ENCODE data around the gene CPSF6. TPM values are rescaled to one million over a fixed set of nuclear protein-coding genes. Genes with fewer than 3 reads are reported as not detected.

CPSF6 gene
- total RNA-seq, 5 donors from 2014 or later (not counting 1 experiment from before 2014, with no cell fraction given): 84.3 to 111 (median 86.7) TPM

DNA sequence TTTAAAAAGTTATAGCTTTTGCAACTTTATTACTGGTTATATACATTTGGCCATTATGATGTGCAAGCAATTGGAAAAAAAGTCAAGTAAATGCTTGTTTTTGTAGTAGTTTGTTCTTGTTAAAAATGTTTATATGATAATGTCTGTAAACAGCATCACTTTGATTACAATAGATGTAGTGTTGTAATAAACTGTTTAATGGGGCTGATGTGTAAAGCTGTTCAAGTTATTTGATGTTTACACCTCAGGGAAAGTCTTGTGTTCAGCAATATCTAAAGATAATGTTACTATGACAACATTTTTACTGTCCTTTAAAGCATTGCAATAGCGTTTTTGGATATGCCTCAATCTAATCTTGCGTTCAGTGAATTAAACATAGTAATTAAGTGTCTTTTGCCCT is 30.4 kb downstream of the CPSF6 start:
- DNase-seq (no peak), ATAC-seq (replicated peaks in 1 of 4) (no peak)
- ChIA-PET POLR2A (no interaction called here), CTCF (interaction anchor here (0.6 to 2.1 kb wide), 3 partner anchors 9 to 301 kb away, joined by 3 to 5 read pairs (median 3); no protein-coding TSS in a partner anchor)
- Histone ChIP-seq H3K9me3 (no peaks in the 10 kb centered on the region), H3K27ac (ENCODE audit: low read length) (no peak overlapping the region), H3K4me3 (ENCODE audit: control insufficient read depth in 1 of 2, extremely low read depth in 1 of 2, low read length in 1 of 2) (no peak overlapping the region), H3K4me1 (ENCODE audit: control insufficient read depth in 1 of 2, extremely low read depth in 1 of 2, insufficient read depth in 2 of 2, low read length in 2 of 2) (peaks cover 0 to 2% of the 10 kb centered on the region in 2 experiments), H3K27me3 (replicated peaks in 1 of 2; ENCODE audit: control insufficient read depth in 2 of 2, extremely low read depth in 1 of 2, insufficient read depth in 2 of 2, low read length in 1 of 2) (no peaks in the 10 kb centered on the region), H3K36me3 (ENCODE audit: control insufficient read depth in 2 of 2, extremely low read depth in 1 of 2, insufficient read depth in 1 of 2, low read length in 1 of 2) (peaks cover 0 to 9% of the 10 kb centered on the region in 2 donors)
- Mint-ChIP-seq H3K27ac (no peak overlapping the region), H3K4me1 (peaks cover 14 to 34% (median 30%) of the 10 kb centered on the region in 3 donors), H3K4me3 (no peak overlapping the region), H3K9me3 (no peaks in the 10 kb centered on the region), H3K27me3 (no peaks in the 10 kb centered on the region), H3K36me3 (peaks cover 17% of the 10 kb centered on the region)
- no CpG with 5 or more reads among the region's 2 CpGs for WGBS (ENCODE audit: insufficient coverage)

DNA sequence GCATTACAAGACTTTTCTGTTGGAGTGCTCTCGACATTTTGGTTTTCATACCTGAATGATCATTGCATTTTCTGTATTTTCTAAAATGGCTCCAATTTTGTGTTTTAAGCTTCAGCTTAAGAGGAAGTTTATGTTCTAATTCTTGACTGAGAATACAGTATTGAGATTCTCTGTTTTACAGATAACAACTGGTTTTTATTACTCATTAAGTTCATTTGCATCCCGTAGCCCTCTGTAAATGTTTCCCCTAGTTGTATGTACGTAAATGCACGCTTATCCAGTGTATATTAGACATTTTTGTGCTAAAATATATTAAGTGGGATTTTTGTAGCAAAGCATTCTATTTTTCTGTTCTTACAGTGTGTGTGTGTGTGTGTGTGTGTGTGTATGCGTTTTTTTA is 33.1 kb downstream of the CPSF6 start:
- H3K27me3 ChIP-seq (replicated peaks in 1 of 2; ENCODE audit: control insufficient read depth in 2 of 2, extremely low read depth in 1 of 2, insufficient read depth in 2 of 2, low read length in 1 of 2): no peaks in the 10 kb centered on the region
- DNase-seq: no peak
- H3K27ac ChIP-seq (ENCODE audit: low read length): no peak overlapping the region
- H3K36me3 ChIP-seq (ENCODE audit: control insufficient read depth in 2 of 2, extremely low read depth in 1 of 2, insufficient read depth in 1 of 2, low read length in 1 of 2): peaks cover 0 to 3% of the 10 kb centered on the region in 2 donors
- no peak overlapping the region for H3K4me3 Mint-ChIP-seq
- no CpG with 5 or more reads among the region's 5 CpGs for WGBS (ENCODE audit: insufficient coverage)
- peaks cover 13 to 18% of the 10 kb centered on the region in 2 experiments for H3K4me1 ChIP-seq (ENCODE audit: control insufficient read depth in 1 of 2, extremely low read depth in 1 of 2, insufficient read depth in 2 of 2, low read length in 2 of 2)
- H3K27me3 Mint-ChIP-seq: no peaks in the 10 kb centered on the region
- no peaks in the 10 kb centered on the region for H3K9me3 ChIP-seq
- no peak for ATAC-seq (replicated peaks in 1 of 4)
- H3K9me3 Mint-ChIP-seq: no peaks in the 10 kb centered on the region
- ChIA-PET CTCF (no interaction called here), POLR2A (no interaction called here)
- H3K4me3 ChIP-seq (ENCODE audit: control insufficient read depth in 1 of 2, extremely low read depth in 1 of 2, low read length in 1 of 2): no peak overlapping the region
- peaks cover 9% of the 10 kb centered on the region for H3K36me3 Mint-ChIP-seq
- H3K27ac Mint-ChIP-seq: peak overlapping the region in 1 of 2 donors; percentile 31
- H3K4me1 Mint-ChIP-seq: peaks cover 29 to 54% (median 49%) of the 10 kb centered on the region in 3 donors

DNA sequence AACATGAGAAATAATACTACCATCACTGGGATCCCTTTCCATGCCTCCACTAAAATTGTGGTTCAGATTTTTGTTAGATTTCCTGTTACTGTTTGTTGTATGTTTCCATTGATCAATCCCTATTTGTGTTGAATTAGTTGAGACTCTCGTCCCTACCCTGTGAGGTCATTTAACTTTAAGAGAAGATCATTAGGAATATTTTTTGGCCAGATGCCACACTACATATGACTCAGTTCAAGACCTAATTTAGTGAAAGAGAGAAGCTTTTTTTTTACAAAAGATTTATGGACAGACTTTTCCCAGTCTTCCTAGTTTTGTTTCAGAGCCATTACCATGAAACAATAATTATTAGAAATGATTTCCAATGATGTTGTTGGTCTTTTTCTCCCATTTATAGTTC is 35.5 kb downstream of the CPSF6 start:
- H3K9me3 Mint-ChIP-seq: no peaks in the 10 kb centered on the region

DNA sequence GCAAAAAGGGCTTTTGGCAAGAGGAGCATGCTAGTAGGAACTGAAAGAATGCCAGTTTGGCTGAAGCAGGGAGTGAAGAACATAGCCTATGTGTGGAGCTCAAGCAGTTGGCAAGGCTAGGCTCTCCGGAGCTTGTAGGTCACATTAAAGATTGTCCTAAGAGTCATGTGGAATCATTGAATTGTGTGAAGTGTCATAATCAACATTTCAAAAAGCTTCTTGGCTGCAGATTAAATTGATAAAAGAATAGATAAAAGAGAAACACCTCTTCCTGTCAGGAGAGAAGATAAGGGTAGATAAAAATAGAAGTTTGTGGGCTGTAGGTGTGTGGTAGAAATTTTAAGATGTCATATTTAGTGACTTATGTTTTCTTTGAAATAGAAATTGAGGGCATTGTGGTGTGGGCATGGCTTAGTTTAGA is 36.1 kb downstream of the CPSF6 start:
- H3K27ac Mint-ChIP-seq: peak overlapping the region; percentile 17 to 37
- ATAC-seq (replicated peaks in 1 of 4) (peak; percentile 54 to 61 (median 56)), DNase-seq (peak in 1 of 35 experiments; percentile 28)
- peak overlapping the region in 1 of 3 donors; percentile 33 for H3K4me3 Mint-ChIP-seq
- peaks cover 4% of the 10 kb centered on the region for H3K36me3 Mint-ChIP-seq
- Histone ChIP-seq H3K4me3 (ENCODE audit: control insufficient read depth in 1 of 2, extremely low read depth in 1 of 2, low read length in 1 of 2) (no peak overlapping the region), H3K27me3 (replicated peaks in 1 of 2; ENCODE audit: control insufficient read depth in 2 of 2, extremely low read depth in 1 of 2, insufficient read depth in 2 of 2, low read length in 1 of 2) (no peaks in the 10 kb centered on the region), H3K27ac (ENCODE audit: low read length) (no peak overlapping the region), H3K9me3 (no peaks in the 10 kb centered on the region), H3K4me1 (ENCODE audit: control insufficient read depth in 1 of 2, extremely low read depth in 1 of 2, insufficient read depth in 2 of 2, low read length in 2 of 2) (peaks cover 13 to 18% of the 10 kb centered on the region in 2 experiments), H3K36me3 (ENCODE audit: control insufficient read depth in 2 of 2, extremely low read depth in 1 of 2, insufficient read depth in 1 of 2, low read length in 1 of 2) (no peaks in the 10 kb centered on the region)
- CTCF ChIA-PET: interaction anchor here (1.1 to 2.0 kb wide), 2 partner anchors 11 to 21 kb away, joined by 4 read pairs; no protein-coding TSS in a partner anchor
- POLR2A ChIA-PET: no interaction called here
- no peaks in the 10 kb centered on the region for H3K9me3 Mint-ChIP-seq
- H3K4me1 Mint-ChIP-seq: peaks cover 36 to 50% (median 46%) of the 10 kb centered on the region in 3 donors
- H3K27me3 Mint-ChIP-seq: no peaks in the 10 kb centered on the region
- WGBS (ENCODE audit: insufficient coverage): no CpG with 5 or more reads among the region's 1 CpG

More for the DNA sequence above, 35.5 kb downstream of the CPSF6 start:
- H3K4me1 Mint-ChIP-seq: peaks cover 36 to 54% (median 52%) of the 10 kb centered on the region in 3 donors
- ChIA-PET POLR2A (interaction anchor here in 1 of 2 donors (0.6 kb wide), 1 partner anchor 336 kb away, joined by 4 read pairs; the partner anchor contains the start of gene LRRC10), CTCF (interaction anchor here (1.1 to 2.0 kb wide), 2 partner anchors 10 to 21 kb away, joined by 4 read pairs; no protein-coding TSS in a partner anchor)
- peaks cover 9% of the 10 kb centered on the region for H3K36me3 Mint-ChIP-seq
- H3K27me3 ChIP-seq (replicated peaks in 1 of 2; ENCODE audit: control insufficient read depth in 2 of 2, extremely low read depth in 1 of 2, insufficient read depth in 2 of 2, low read length in 1 of 2): no peaks in the 10 kb centered on the region
- no peak for ATAC-seq (replicated peaks in 1 of 4)
- H3K36me3 ChIP-seq (ENCODE audit: control insufficient read depth in 2 of 2, extremely low read depth in 1 of 2, insufficient read depth in 1 of 2, low read length in 1 of 2): no peaks in the 10 kb centered on the region
- H3K27ac Mint-ChIP-seq: no peak overlapping the region
- H3K9me3 ChIP-seq: no peaks in the 10 kb centered on the region
- H3K27me3 Mint-ChIP-seq: no peaks in the 10 kb centered on the region
- DNase-seq: no peak
- no peak overlapping the region for H3K4me3 ChIP-seq (ENCODE audit: control insufficient read depth in 1 of 2, extremely low read depth in 1 of 2, low read length in 1 of 2)
- WGBS (ENCODE audit: insufficient coverage): no CpG with 5 or more reads among the region's 1 CpG
- no peak overlapping the region for H3K27ac ChIP-seq (ENCODE audit: low read length)
- no peak overlapping the region for H3K4me3 Mint-ChIP-seq
- H3K4me1 ChIP-seq (ENCODE audit: control insufficient read depth in 1 of 2, extremely low read depth in 1 of 2, insufficient read depth in 2 of 2, low read length in 2 of 2): peaks cover 13 to 18% of the 10 kb centered on the region in 2 experiments

DNA sequence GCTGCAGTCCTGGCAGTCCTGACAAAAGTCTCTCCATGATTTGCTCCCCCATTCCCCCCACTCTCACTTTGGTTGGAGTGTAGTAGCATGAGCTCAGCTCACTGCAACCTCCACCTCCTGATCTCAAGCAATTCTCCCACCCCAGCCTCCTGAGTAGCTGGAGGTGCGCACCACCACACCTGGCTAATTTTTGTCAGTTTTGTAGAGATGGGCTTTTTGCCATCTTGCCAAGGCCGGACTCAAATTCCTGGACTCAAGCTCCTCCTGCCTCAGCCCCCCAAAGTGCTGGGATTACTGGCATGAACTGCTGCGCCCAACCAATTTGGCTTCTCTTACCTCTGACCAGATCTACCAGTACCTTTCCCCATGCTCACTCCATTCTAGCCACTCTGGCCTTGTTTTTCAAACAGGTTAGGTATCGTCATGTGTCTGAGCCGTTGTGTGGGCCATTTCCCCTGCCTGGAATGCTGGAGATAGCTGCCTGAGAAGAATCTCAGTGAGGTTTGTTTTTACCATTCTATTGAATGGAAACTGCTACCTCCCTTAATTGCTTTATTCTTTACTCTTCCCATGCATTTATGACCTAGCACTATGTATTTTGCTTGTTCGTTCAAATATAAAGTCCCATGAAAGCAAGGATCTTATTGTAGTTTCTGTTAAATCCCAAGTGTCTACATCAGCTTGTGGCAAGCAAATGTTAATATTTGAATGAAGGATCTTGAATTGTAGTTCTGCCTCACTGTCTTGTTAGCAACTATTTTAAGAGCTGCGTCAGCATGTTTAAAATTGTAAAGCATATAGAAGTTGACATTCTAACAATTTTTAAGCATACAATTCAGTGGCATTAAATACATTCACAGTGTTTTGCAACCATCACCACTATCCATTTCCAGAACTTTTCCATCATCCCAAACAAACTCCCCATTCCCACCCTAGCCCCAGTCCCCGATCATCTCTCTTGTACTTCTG is 39.7 kb downstream of the CPSF6 start:
- no peak overlapping the region for H3K4me3 Mint-ChIP-seq
- Histone ChIP-seq H3K36me3 (ENCODE audit: control insufficient read depth in 2 of 2, extremely low read depth in 1 of 2, insufficient read depth in 1 of 2, low read length in 1 of 2) (no peaks in the 10 kb centered on the region), H3K4me1 (ENCODE audit: control insufficient read depth in 1 of 2, extremely low read depth in 1 of 2, insufficient read depth in 2 of 2, low read length in 2 of 2) (peaks cover 15 to 17% of the 10 kb centered on the region in 2 experiments), H3K27me3 (replicated peaks in 1 of 2; ENCODE audit: control insufficient read depth in 2 of 2, extremely low read depth in 1 of 2, insufficient read depth in 2 of 2, low read length in 1 of 2) (no peaks in the 10 kb centered on the region), H3K9me3 (no peaks in the 10 kb centered on the region), H3K27ac (ENCODE audit: low read length) (no peak overlapping the region), H3K4me3 (ENCODE audit: control insufficient read depth in 1 of 2, extremely low read depth in 1 of 2, low read length in 1 of 2) (no peak overlapping the region)
- ChIA-PET POLR2A (interaction anchor here in 1 of 2 donors (0.7 kb wide), 1 partner anchor 115 kb away, joined by 3 read pairs; no protein-coding TSS in a partner anchor), CTCF (interaction anchor here in 1 of 2 donors (0.9 kb wide), 1 partner anchor 9 kb away, joined by 3 read pairs; no protein-coding TSS in a partner anchor)
- DNase-seq (no peak), ATAC-seq (replicated peaks in 1 of 4) (peak in 1 of 4 experiments; percentile 8)
- H3K4me1 Mint-ChIP-seq: peaks cover 41 to 45% (median 42%) of the 10 kb centered on the region in 3 donors
- H3K27me3 Mint-ChIP-seq: no peaks in the 10 kb centered on the region
- no peaks in the 10 kb centered on the region for H3K36me3 Mint-ChIP-seq
- no peak overlapping the region for H3K27ac Mint-ChIP-seq
- H3K9me3 Mint-ChIP-seq: no peaks in the 10 kb centered on the region
- WGBS (ENCODE audit: insufficient coverage): 100% methylated on average over 2 of the region's 8 CpGs

DNA sequence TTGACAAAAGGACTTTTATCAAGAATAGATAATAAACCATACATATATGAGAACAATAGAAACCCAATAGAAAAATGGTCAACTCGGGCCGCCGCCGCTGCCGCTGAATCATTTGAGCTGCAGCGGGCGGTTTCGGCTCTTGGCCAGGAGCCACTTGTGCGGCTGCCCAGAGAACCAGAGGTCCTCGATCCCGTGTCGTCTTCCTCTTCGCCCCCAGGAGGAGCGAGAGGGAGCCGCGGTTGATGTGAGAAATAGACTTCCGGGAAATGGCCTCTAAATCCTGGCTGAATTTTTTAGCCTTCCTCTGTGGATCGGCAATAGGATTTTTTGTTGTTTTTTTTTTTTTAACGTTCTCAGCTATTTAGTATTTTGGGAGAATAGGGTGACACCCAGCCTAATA is 44.8 kb downstream of the CPSF6 start:
- 3% methylated on average over 14 of the region's 19 CpGs for WGBS (ENCODE audit: insufficient coverage)
- POLR2A ChIA-PET: no interaction called here
- H3K36me3 ChIP-seq (ENCODE audit: control insufficient read depth in 2 of 2, extremely low read depth in 1 of 2, insufficient read depth in 1 of 2, low read length in 1 of 2): no peaks in the 10 kb centered on the region
- H3K27me3 ChIP-seq (replicated peaks in 1 of 2; ENCODE audit: control insufficient read depth in 2 of 2, extremely low read depth in 1 of 2, insufficient read depth in 2 of 2, low read length in 1 of 2): peaks cover 3% of the 10 kb centered on the region in 2 experiments
- DNase-seq (peak in 11 of 35 experiments; percentile 1 to 43 (median 12)), ATAC-seq (replicated peaks in 1 of 4) (peak in 3 of 4 experiments; percentile 37 to 57 (median 49))
- H3K27ac ChIP-seq (ENCODE audit: low read length): no peak overlapping the region
- Mint-ChIP-seq H3K4me1 (peaks cover 21 to 22% (median 22%) of the 10 kb centered on the region in 3 donors), H3K4me3 (peak overlapping the region; percentile 53 to 64 (median 62)), H3K27me3 (peaks cover 5 to 9% of the 10 kb centered on the region in 2 donors), H3K27ac (no peak overlapping the region), H3K9me3 (no peaks in the 10 kb centered on the region), H3K36me3 (no peaks in the 10 kb centered on the region)
- H3K9me3 ChIP-seq: no peaks in the 10 kb centered on the region
- H3K4me3 ChIP-seq (ENCODE audit: control insufficient read depth in 1 of 2, extremely low read depth in 1 of 2, low read length in 1 of 2): no peak overlapping the region
- CTCF ChIA-PET: interaction anchor here in 1 of 2 donors (0.6 kb wide), 1 partner anchor 1146 kb away, joined by 3 read pairs; no protein-coding TSS in a partner anchor
- H3K4me1 ChIP-seq (ENCODE audit: control insufficient read depth in 1 of 2, extremely low read depth in 1 of 2, insufficient read depth in 2 of 2, low read length in 2 of 2): peaks cover 2 to 4% of the 10 kb centered on the region in 2 experiments

Measured in T-cell (primary cell).